Measurements from ENCODE around the gene RAMP3.

- no peak for TF ChIP-seq POLR2A (IDR thresholded peaks at IDR 0.05; ENCODE audit: low read length)
- TF ChIP-seq GATA1 (IDR thresholded peaks at IDR 0.05; ENCODE audit: low read depth, low read length), result no peak
Measured at GRCh38 chr7:45108863-45109262, 48.7 kb upstream of the RAMP3 start.

Measured in erythroblast (primary cell).